SK-N-SH treated with all-trans-retinoic acid at 6 μM for 48 hours (cell line): ENCODE measurements around the gene CDKN2AIP.

Experiments
- ATAC-seq: fragments of 200-7000 bp; cut with Tn5 transposase; 3 replicates; pipeline ENCODE4 v1.9.1; 2020; ENCODE audit warnings: mild to moderate bottlenecking, moderate library complexity
- ARNTL ChIP-seq: fragments of 450-650 bp; formaldehyde crosslinking; IDR thresholded peaks from 2 replicates; pipeline ENCODE4 v1.5.0; 2020; ENCODE audit warnings: low read depth, mild to moderate bottlenecking, moderate library complexity, borderline replicate concordance
- BACH2 ChIP-seq: fragments of 250-450 bp; sonication (Bioruptor Pico); IDR thresholded peaks from 2 replicates; pipeline ENCODE4 v1.9.0; 2021; ENCODE audit warnings: mild to moderate bottlenecking, borderline replicate concordance
- CSDC2 ChIP-seq: fragments of 250-450 bp; sonication (Bioruptor Pico); IDR thresholded peaks from 2 replicates; pipeline ENCODE4 v1.5.0; 2020; ENCODE audit warnings: mild to moderate bottlenecking, moderate library complexity
- ESRRG ChIP-seq: fragments of 250-450 bp; sonication (Bioruptor Pico); IDR thresholded peaks from 2 replicates; pipeline ENCODE4 v1.6.1; 2021; ENCODE audit warnings: mild to moderate bottlenecking
- GLIS3 ChIP-seq: fragments of 250-450 bp; sonication (Bioruptor Pico); IDR thresholded peaks from 2 replicates; pipeline ENCODE4 v1.5.0; 2020; ENCODE audit warnings: mild to moderate bottlenecking, moderate library complexity
- ISL1 ChIP-seq: fragments of 250-450 bp; sonication (Bioruptor Pico); IDR thresholded peaks from 2 replicates; pipeline ENCODE4 v2.1.2; 2022; ENCODE audit warnings: mild to moderate bottlenecking, moderate library complexity
- OSR1 ChIP-seq: fragments of 250-450 bp; sonication (Bioruptor Pico); IDR thresholded peaks from 2 replicates; pipeline ENCODE4 v1.8.0; 2022; ENCODE audit warnings: moderate library complexity, mild to moderate bottlenecking, inconsistent platforms
- PPARA ChIP-seq: fragments of 250-450 bp; sonication (Bioruptor Pico); IDR thresholded peaks from 2 replicates; pipeline ENCODE4 v1.5.0; 2020; ENCODE audit warnings: mild to moderate bottlenecking, borderline replicate concordance
- RARB ChIP-seq: fragments of 250-450 bp; sonication (Bioruptor Pico); IDR thresholded peaks from 2 replicates; pipeline ENCODE4 v1.8.0; 2021; ENCODE audit warnings: mild to moderate bottlenecking, moderate library complexity
- TCF4 ChIP-seq: fragments of 250-450 bp; sonication (Bioruptor Pico); IDR thresholded peaks from 2 replicates; pipeline ENCODE4 v1.8.0; 2021; ENCODE audit warnings: mild to moderate bottlenecking, moderate library complexity, borderline replicate concordance
- TOX ChIP-seq: fragments of 250-450 bp; sonication (Bioruptor Pico); IDR thresholded peaks from 2 replicates; pipeline ENCODE4 v1.8.0; 2021; ENCODE audit warnings: mild to moderate bottlenecking, moderate library complexity, borderline replicate concordance
- ZC3H10 ChIP-seq: fragments of 250-450 bp; sonication (Bioruptor Pico); IDR thresholded peaks from 2 replicates; pipeline ENCODE4 v1.5.1; 2021; ENCODE audit warnings: mild to moderate bottlenecking, moderate library complexity
- ZFP3 ChIP-seq: fragments of 250-450 bp; sonication (Bioruptor Pico); IDR thresholded peaks from 2 replicates; pipeline ENCODE4 v1.5.0; 2020; ENCODE audit warnings: mild to moderate bottlenecking, moderate library complexity
- ZNF565 ChIP-seq: fragments of 450-650 bp; formaldehyde crosslinking; conservative IDR thresholded peaks from 2 replicates; pipeline ENCODE4 v1.5.0; 2020; ENCODE audit warnings: low read depth, mild to moderate bottlenecking, moderate library complexity
- ZNF70 ChIP-seq: fragments of 450-650 bp; formaldehyde crosslinking; IDR thresholded peaks from 2 replicates; pipeline ENCODE4 v1.5.0; 2020; ENCODE audit warnings: mild to moderate bottlenecking, moderate library complexity
- ZNF8 ChIP-seq: fragments of 450-650 bp; formaldehyde crosslinking; IDR thresholded peaks from 2 replicates; pipeline ENCODE4 v1.5.0; 2020; ENCODE audit warnings: mild to moderate bottlenecking, moderate library complexity
- TF ChIP-seq, protein P1 (sequence below): fragments of 250-450 bp; sonication (Bioruptor Pico); IDR thresholded peaks from 2 replicates; pipeline ENCODE4 v1.5.1; 2021; ENCODE audit warnings: mild to moderate bottlenecking, moderate library complexity
- TF ChIP-seq, protein P2 (sequence below): fragments of 250-450 bp; sonication (Bioruptor Pico); IDR thresholded peaks from 2 replicates; pipeline ENCODE4 v1.5.0; 2020; ENCODE audit warnings: mild to moderate bottlenecking, moderate library complexity
- TF ChIP-seq, protein P3 (sequence below): fragments of 250-450 bp; sonication (Bioruptor Pico); IDR thresholded peaks from 2 replicates; pipeline ENCODE4 v1.8.0; 2021; ENCODE audit warnings: low read depth, mild to moderate bottlenecking, moderate library complexity, borderline replicate concordance
- TF ChIP-seq, protein P4 (sequence below): fragments of 250-450 bp; sonication (Bioruptor Pico); IDR thresholded peaks from 2 replicates; pipeline ENCODE4 v1.8.0; 2020; ENCODE audit warnings: mild to moderate bottlenecking, moderate library complexity, borderline replicate concordance

The CDKN2AIP gene

DNA sequence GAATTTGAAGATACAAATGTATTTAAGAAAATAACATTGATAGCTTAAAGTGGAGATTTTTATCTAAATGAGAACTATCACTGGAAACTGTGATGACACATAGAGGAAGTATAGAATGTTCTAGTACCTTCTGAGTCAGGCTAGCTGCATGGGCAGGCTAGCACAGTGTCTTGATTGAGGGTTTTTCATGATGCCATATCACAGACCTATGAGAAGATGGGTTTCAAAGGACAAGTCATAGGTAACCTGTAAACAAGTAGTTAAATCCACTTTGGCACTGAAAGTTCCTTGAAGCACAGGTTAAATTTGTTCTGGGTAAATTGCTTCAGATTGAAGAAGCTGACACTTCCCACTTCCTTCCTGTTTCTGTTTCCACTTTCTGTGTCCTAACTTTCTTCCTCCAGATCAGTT is 48.2 kb upstream of the CDKN2AIP start (continued):
- TF ChIP-seq, protein P1, sequence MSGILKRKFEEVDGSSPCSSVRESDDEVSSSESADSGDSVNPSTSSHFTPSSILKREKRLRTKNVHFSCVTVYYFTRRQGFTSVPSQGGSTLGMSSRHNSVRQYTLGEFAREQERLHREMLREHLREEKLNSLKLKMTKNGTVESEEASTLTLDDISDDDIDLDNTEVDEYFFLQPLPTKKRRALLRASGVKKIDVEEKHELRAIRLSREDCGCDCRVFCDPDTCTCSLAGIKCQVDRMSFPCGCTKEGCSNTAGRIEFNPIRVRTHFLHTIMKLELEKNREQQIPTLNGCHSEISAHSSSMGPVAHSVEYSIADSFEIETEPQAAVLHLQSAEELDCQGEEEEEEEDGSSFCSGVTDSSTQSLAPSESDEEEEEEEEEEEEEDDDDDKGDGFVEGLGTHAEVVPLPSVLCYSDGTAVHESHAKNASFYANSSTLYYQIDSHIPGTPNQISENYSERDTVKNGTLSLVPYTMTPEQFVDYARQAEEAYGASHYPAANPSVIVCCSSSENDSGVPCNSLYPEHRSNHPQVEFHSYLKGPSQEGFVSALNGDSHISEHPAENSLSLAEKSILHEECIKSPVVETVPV (CRISPR knock-in tag), result no peak
- TF ChIP-seq BACH2 (CRISPR knock-in tag) (no peak), ZFP3 (CRISPR knock-in tag) (no peak), ZNF8 (CRISPR knock-in tag) (no peak)
- TF ChIP-seq, protein P2, sequence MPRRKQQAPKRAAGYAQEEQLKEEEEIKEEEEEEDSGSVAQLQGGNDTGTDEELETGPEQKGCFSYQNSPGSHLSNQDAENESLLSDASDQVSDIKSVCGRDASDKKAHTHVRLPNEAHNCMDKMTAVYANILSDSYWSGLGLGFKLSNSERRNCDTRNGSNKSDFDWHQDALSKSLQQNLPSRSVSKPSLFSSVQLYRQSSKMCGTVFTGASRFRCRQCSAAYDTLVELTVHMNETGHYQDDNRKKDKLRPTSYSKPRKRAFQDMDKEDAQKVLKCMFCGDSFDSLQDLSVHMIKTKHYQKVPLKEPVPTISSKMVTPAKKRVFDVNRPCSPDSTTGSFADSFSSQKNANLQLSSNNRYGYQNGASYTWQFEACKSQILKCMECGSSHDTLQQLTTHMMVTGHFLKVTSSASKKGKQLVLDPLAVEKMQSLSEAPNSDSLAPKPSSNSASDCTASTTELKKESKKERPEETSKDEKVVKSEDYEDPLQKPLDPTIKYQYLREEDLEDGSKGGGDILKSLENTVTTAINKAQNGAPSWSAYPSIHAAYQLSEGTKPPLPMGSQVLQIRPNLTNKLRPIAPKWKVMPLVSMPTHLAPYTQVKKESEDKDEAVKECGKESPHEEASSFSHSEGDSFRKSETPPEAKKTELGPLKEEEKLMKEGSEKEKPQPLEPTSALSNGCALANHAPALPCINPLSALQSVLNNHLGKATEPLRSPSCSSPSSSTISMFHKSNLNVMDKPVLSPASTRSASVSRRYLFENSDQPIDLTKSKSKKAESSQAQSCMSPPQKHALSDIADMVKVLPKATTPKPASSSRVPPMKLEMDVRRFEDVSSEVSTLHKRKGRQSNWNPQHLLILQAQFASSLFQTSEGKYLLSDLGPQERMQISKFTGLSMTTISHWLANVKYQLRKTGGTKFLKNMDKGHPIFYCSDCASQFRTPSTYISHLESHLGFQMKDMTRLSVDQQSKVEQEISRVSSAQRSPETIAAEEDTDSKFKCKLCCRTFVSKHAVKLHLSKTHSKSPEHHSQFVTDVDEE (CRISPR knock-in tag), result no peak
- TF ChIP-seq, all 23 proteins: peak for 0

DNA sequence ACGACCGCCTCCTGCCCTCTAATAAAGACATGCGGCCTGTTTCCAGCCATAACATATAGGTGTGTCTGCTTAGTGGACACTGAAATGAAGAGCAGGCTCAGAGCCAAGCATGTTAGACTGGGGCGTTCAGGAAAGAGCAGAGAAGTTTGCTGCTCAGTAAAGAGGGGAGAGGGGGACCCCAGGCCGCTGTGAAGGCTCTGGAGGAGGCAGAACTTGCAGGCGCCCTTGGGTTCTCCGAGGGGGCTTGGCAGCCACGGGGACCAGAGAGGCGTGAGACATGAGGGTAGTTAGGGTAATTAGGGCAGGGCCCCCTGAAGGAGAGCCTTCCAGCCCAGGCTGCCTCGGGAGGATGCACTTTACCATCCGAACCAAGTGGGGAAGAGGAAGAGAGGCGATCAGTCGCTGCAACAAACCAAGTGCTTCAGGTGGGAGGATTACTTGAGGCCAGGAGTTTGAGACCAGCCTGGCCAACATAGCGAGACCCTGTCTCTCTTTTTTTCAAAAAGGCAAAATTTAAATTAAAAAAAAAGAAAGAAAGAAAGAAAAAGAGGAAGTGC is 46.6 kb upstream of the CDKN2AIP start:
- no peak for TF ChIP-seq ISL1 (CRISPR knock-in tag)
- no peak for TF ChIP-seq ZNF8 (CRISPR knock-in tag)
- TF ChIP-seq, protein P1 (CRISPR knock-in tag), result no peak
- no peak for TF ChIP-seq OSR1 (CRISPR knock-in tag)
- TF ChIP-seq TCF4, result no peak
- TF ChIP-seq ZC3H10, result no peak
- TF ChIP-seq, protein P3, sequence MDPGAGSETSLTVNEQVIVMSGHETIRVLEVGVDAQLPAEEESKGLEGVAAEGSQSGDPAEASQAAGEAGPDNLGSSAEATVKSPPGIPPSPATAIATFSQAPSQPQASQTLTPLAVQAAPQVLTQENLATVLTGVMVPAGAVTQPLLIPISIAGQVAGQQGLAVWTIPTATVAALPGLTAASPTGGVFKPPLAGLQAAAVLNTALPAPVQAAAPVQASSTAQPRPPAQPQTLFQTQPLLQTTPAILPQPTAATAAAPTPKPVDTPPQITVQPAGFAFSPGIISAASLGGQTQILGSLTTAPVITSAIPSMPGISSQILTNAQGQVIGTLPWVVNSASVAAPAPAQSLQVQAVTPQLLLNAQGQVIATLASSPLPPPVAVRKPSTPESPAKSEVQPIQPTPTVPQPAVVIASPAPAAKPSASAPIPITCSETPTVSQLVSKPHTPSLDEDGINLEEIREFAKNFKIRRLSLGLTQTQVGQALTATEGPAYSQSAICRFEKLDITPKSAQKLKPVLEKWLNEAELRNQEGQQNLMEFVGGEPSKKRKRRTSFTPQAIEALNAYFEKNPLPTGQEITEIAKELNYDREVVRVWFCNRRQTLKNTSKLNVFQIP (CRISPR knock-in tag), result no peak
- TF ChIP-seq, protein P4, sequence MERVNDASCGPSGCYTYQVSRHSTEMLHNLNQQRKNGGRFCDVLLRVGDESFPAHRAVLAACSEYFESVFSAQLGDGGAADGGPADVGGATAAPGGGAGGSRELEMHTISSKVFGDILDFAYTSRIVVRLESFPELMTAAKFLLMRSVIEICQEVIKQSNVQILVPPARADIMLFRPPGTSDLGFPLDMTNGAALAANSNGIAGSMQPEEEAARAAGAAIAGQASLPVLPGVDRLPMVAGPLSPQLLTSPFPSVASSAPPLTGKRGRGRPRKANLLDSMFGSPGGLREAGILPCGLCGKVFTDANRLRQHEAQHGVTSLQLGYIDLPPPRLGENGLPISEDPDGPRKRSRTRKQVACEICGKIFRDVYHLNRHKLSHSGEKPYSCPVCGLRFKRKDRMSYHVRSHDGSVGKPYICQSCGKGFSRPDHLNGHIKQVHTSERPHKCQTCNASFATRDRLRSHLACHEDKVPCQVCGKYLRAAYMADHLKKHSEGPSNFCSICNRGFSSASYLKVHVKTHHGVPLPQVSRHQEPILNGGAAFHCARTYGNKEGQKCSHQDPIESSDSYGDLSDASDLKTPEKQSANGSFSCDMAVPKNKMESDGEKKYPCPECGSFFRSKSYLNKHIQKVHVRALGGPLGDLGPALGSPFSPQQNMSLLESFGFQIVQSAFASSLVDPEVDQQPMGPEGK (CRISPR knock-in tag), result no peak
- TF ChIP-seq RARB (CRISPR knock-in tag), result no peak
- TF ChIP-seq ARNTL (CRISPR knock-in tag), result no peak
- TF ChIP-seq, protein P2 (CRISPR knock-in tag), result no peak
- TF ChIP-seq PPARA (CRISPR knock-in tag), result no peak
- TF ChIP-seq ZFP3 (CRISPR knock-in tag), result no peak
- TF ChIP-seq ESRRG, result no peak
- TF ChIP-seq ZNF70 (CRISPR knock-in tag), result no peak
- no peak for TF ChIP-seq CSDC2 (CRISPR knock-in tag)
- TF ChIP-seq GLIS3 (CRISPR knock-in tag), result no peak
- TF ChIP-seq ZNF565 (CRISPR knock-in tag), result no peak
- no peak for TF ChIP-seq TOX
- TF ChIP-seq, all 23 proteins: peak for 0
- ATAC-seq, result no peak
